OCI-LY7 (cell line): Measurements from ENCODE around the gene PI4K2A. TPM values are rescaled to one million over a fixed set of nuclear protein-coding genes. Genes with fewer than 3 reads are reported as not detected.

Experiments used
- Bru-seq: library from RNA; stranded (reverse); fragments of 400-500 nt; gene quantifications from one replicate; lab custom pipeline; 2021; lab: Mats Ljungman, UMichigan
- BruChase-seq, 2 experiments: library from RNA; stranded (reverse); fragments of 400-500 nt; gene quantifications; one replicate each; lab custom pipeline; 2021; lab: Mats Ljungman, UMichigan
- BruUV-seq: library from RNA; stranded (reverse); fragments of 400-500 nt; replicated peaks from 2 replicates; lab custom pipeline; 2021; lab: Mats Ljungman, UMichigan
- CTCF ChIA-PET: fragments of 300-600 bp; sonication (Branson Sonifier 250); formaldehyde crosslinking; loops from one replicate; lab custom pipeline; 2022; ENCODE audit warnings: antibody characterized with exemption; ENCODE audit not compliant: unreplicated experiment; lab: Charles Lee
- POLR2A ChIA-PET: fragments of 300-600 bp; sonication (Branson Sonifier 250); formaldehyde crosslinking; loops from one replicate; lab custom pipeline; 2022; ENCODE audit warnings: antibody characterized with exemption; lab: Charles Lee
- DNase-seq: peaks from one replicate; pipeline ENCODE4 v3.0.0-alpha.2; 2015; ENCODE audit warnings: low spot score
- H2AFZ ChIP-seq: fragments of 200-600 bp; sonication (generic), shearing (Covaris generic); 2 replicates; pipeline ENCODE4 v1.6.1; 2014; ENCODE audit warnings: mild to moderate bottlenecking, antibody characterized with exemption, low read length, moderate library complexity
- H3K27ac ChIP-seq: fragments of 200-600 bp; sonication (generic); 2 replicates; pipeline ENCODE4 v1.5.1; 2014; ENCODE audit warnings: mixed run types, low read depth, mild to moderate bottlenecking, moderate library complexity, low read length, inconsistent platforms; ENCODE audit not compliant: poor library complexity, severe bottlenecking
- H3K36me3 ChIP-seq: fragments of 200-600 bp; sonication (generic); 2 replicates; pipeline ENCODE4 v1.6.1; 2014; ENCODE audit warnings: mild to moderate bottlenecking, antibody characterized with exemption, low read length, moderate library complexity, mixed read lengths; ENCODE audit not compliant: insufficient read depth
- H3K4me1 ChIP-seq: fragments of 200-600 bp; sonication (generic); 2 replicates; pipeline ENCODE4 v1.5.1; 2014; ENCODE audit warnings: mild to moderate bottlenecking, low read length; ENCODE audit not compliant: insufficient read depth, poor library complexity, severe bottlenecking
- H3K4me2 ChIP-seq: fragments of 200-600 bp; sonication (generic); 2 replicates; pipeline ENCODE4 v1.6.1; 2014; ENCODE audit warnings: mild to moderate bottlenecking, low read length
- H3K4me3 ChIP-seq: fragments of 200-600 bp; sonication (generic); 2 replicates; pipeline ENCODE4 v1.5.1; 2014; ENCODE audit warnings: mild to moderate bottlenecking, low read depth, low read length; ENCODE audit not compliant: poor library complexity, severe bottlenecking
- H3K79me2 ChIP-seq: fragments of 200-600 bp; sonication (generic); 2 replicates; pipeline ENCODE4 v1.6.1; 2016; ENCODE audit warnings: low read depth, mild to moderate bottlenecking, low read length, moderate library complexity, mixed read lengths; ENCODE audit not compliant: insufficient read depth
- H3K9me2 ChIP-seq: fragments of 200-600 bp; sonication (generic); 2 replicates; pipeline ENCODE4 v1.6.1; 2016; ENCODE audit warnings: mild to moderate bottlenecking, low read length, mixed read lengths; ENCODE audit not compliant: insufficient read depth
- H3K9me3 ChIP-seq: fragments of 200-600 bp; sonication (generic); 2 replicates; pipeline ENCODE4 v1.6.1; 2014; ENCODE audit warnings: mild to moderate bottlenecking, mixed run types, low read length, mixed read lengths
- H4K20me1 ChIP-seq: fragments of 200-600 bp; sonication (generic); 2 replicates; pipeline ENCODE4 v1.6.1; 2014; ENCODE audit warnings: mild to moderate bottlenecking, antibody characterized with exemption, low read length, moderate library complexity, mixed read lengths; ENCODE audit not compliant: insufficient read depth
- EZH2phosphoT487 ChIP-seq: fragments of 200-600 bp; sonication (generic); IDR thresholded peaks from 2 replicates; pipeline ENCODE4 v1.6.1; 2018; ENCODE audit warnings: low read depth, borderline replicate concordance, mild to moderate bottlenecking, mixed run types, antibody characterized with exemption, low read length, moderate library complexity, mixed read lengths
- intact Hi-C: fragments of 100-400 bp; cut with micrococcal nuclease; formaldehyde crosslinking; loops from one replicate; pipeline ENCODE4 v1.10.0; 2022; ENCODE audit not compliant: unreplicated experiment
- long read RNA-seq: library from polyadenylated mRNA; stranded (forward); transcript quantifications from one replicate; pipeline ENCODE4 v2.0.0, GENCODE V29; 2022
- total RNA-seq, 2 experiments: library from RNA; depleted of rRNA in 1 of 2; stranded (reverse); fragments of >200 nt in 1 of 2; shearing (Covaris generic) in 1 of 2; gene quantifications; 2 replicates each; pipeline ENCODE4 v1.2.3, GENCODE V29; 2014 to 2022
- TF ChIP-seq, protein P1 (sequence below): fragments of 200-600 bp; sonication (generic); conservative IDR thresholded peaks from 2 replicates; pipeline ENCODE4 v1.5.1; 2014; ENCODE audit warnings: mild to moderate bottlenecking, antibody characterized with exemption, low read length, moderate library complexity, mixed read lengths

PI4K2A gene
- total RNA-seq (2014; rRNA removed; shearing (Covaris generic)) = 8.0 and 9.2 TPM in 2 replicates
- total RNA-seq (2022) = 11.9 and 12.7 TPM in 2 replicates
- Bru-seq, nascent RNA = percentile 69 among the genes with signal in this experiment
- BruChase-seq, experiment 1, labeled RNA remaining after a 6-hour chase = percentile 71 among the genes with signal in this experiment
- percentile 95 among the genes with signal in this experiment for BruChase-seq, experiment 2, labeled RNA remaining after a 2-hour chase
- long read RNA-seq, full-length matches to known transcripts = 63 of 80 reads
- long read RNA-seq, partial matches to known transcripts = 7 of 80 reads
- long read RNA-seq, other reads (novel, unspliced or antisense) = 10 of 80 reads

DNA sequence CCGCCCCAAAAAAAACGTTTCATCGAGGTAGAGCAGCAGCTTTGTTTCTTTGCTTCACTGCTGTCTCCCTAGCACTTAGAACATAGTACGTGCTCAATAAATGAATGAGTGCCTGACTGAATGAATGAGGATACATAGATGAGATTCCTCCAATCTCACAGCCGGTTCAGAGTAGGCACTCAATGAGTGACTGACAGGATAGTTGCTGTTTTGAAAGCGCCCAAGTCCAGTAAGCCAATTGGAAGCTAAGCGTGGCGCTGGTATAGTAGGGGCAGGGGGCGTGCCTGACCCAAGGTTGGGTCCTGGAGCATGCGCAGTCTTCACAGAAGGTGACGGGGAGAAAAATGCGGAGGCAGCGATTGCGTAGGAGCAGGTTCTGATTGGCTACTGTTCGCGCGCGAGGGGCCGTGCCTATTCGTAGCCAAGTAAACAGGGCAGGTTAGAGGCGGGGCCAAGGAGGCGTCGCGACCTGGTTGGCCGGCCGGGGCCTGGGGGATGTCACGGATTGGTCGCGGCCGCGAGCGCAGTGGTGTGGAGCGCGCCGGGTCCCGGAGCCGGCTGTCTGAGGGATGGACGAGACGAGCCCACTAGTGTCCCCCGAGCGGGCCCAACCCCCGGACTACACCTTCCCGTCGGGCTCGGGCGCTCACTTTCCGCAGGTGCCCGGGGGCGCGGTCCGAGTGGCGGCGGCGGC lies at the start of gene PI4K2A:
Gene PI4K2A, plus strand, starts transcription at position 498 of the 694 bp plus-strand sequence. Its CDS starts 72 bp downstream, at position 570.
- no TSS peak for BruUV-seq
- DNase-seq = peak; percentile 99
- TF ChIP-seq, protein P1, sequence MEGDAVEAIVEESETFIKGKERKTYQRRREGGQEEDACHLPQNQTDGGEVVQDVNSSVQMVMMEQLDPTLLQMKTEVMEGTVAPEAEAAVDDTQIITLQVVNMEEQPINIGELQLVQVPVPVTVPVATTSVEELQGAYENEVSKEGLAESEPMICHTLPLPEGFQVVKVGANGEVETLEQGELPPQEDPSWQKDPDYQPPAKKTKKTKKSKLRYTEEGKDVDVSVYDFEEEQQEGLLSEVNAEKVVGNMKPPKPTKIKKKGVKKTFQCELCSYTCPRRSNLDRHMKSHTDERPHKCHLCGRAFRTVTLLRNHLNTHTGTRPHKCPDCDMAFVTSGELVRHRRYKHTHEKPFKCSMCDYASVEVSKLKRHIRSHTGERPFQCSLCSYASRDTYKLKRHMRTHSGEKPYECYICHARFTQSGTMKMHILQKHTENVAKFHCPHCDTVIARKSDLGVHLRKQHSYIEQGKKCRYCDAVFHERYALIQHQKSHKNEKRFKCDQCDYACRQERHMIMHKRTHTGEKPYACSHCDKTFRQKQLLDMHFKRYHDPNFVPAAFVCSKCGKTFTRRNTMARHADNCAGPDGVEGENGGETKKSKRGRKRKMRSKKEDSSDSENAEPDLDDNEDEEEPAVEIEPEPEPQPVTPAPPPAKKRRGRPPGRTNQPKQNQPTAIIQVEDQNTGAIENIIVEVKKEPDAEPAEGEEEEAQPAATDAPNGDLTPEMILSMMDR = no peak
- TF ChIP-seq EZH2phosphoT487 = no peak
- Histone ChIP-seq H4K20me1 (peaks cover 10% of the 10 kb centered on the region; the same call in 1 of the 2 replicates), H3K27ac (no peak within 1 kb of the TSS), H3K4me2 (peak within 1 kb of the TSS; percentile 99), H3K4me3 (peak within 1 kb of the TSS; percentile 100), H3K9me3 (no peaks in the 10 kb centered on the region), H3K9me2 (no peaks in the 10 kb centered on the region), H3K36me3 (peaks cover 10% of the 10 kb centered on the region), H2AFZ (peak within 1 kb of the TSS; percentile 85), H3K79me2 (peaks cover 10% of the 10 kb centered on the region; the same call in 1 of the 2 replicates), H3K4me1 (peaks cover 15% of the 10 kb centered on the region)
- CTCF ChIA-PET = no interaction called here
- POLR2A ChIA-PET = interaction anchor here (0.7 to 0.9 kb wide), 3 partner anchors 27 to 1369 kb away, joined by 3 to 5 read pairs (median 3); partner anchors contain the start of gene BLNK
- intact Hi-C loops = no loop called here

DNA sequence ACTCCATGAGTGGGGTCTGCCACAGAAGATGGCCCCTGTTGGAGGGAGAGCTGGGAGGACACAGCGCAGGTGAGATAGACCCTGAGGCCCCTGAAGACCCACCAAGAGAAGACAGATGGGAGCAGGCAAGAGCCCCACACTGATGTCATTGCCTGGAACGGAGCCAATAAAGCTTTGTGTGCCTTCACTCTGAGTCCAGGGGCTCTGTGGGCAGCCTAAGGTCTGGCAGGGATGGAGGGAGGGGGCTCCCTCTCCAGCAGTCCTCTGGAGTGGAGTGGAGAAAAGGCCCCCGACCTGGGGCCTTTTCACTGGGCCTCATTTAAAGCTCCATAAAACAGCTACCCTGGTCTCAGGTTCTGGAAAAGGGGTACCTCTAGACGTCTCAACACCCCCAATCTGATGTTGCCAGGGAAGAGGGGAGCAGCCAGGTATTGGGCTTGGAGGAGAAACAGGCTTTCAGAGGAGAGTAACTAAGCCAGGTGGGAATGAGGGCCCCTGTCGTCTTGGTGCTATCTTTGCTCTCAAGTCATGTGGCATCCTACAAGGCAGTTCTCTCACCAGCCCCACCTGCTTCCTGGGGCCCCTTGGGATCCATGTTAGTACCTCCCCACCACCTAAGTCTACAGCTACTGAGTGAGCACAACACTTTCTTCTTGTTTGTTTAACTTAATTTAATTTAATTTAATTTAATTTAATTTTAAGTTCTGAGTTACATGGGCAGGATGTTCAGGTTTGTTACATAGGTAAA lies 49.5 kb upstream of the PI4K2A start:
- H3K4me3 ChIP-seq = no peak overlapping the region
- BruUV-seq = no TSS peak
- H3K9me2 ChIP-seq = no peaks in the 10 kb centered on the region
- no peaks in the 10 kb centered on the region for H3K36me3 ChIP-seq
- TF ChIP-seq, protein P1 = no peak
- TF ChIP-seq EZH2phosphoT487 = no peak
- peaks cover 15% of the 10 kb centered on the region for H3K4me1 ChIP-seq
- CTCF ChIA-PET = interaction anchor here (1.1 kb wide), 1 partner anchor 21 kb away, joined by 4 read pairs; no protein-coding TSS in a partner anchor
- H4K20me1 ChIP-seq = no peaks in the 10 kb centered on the region
- 0 out of 2 replicates have a peak overlapping the region, but pooled peaks have one; percentile 5 for H2AFZ ChIP-seq
- no peaks in the 10 kb centered on the region for H3K9me3 ChIP-seq
- POLR2A ChIA-PET = interaction anchor here (0.7 kb wide), 1 partner anchor 14 kb away, joined by 4 read pairs; no protein-coding TSS in a partner anchor
- DNase-seq = peak; percentile 51
- H3K79me2 ChIP-seq = no peaks in the 10 kb centered on the region
- no peak overlapping the region for H3K27ac ChIP-seq
- intact Hi-C loops = no loop called here
- no peak overlapping the region for H3K4me2 ChIP-seq
